HG03439 (cell line): ENCODE data around the gene PPM1E.

ENCODE experiments used
- ATAC-seq: cut with Tn5 transposase; IDR thresholded peaks from one replicate; pipeline ENCODE4 v1.9.1; 2021; ENCODE audit warnings: mild to moderate bottlenecking, moderate library complexity; ENCODE audit not compliant: unreplicated experiment

The PPM1E gene

DNA sequence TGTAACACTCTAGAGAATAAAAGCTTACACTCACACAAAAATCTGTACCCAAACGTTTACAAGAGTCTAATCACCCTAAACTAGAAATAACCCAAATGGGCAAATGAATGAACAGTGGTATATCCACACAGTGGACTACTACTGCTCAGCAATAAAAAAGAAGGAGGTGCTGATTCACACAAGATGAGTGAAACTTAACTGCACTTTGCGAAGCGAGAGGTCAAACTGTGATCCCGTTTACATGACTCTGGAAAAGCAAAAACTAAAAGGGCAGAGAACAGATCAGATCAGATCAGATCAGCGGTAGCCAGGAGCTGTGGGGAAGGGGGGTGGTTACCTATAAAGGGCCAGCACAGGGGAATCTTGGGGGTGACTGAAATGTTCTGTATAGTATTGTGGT lies 237.7 kb downstream of the PPM1E start:
- no peak for ATAC-seq

DNA sequence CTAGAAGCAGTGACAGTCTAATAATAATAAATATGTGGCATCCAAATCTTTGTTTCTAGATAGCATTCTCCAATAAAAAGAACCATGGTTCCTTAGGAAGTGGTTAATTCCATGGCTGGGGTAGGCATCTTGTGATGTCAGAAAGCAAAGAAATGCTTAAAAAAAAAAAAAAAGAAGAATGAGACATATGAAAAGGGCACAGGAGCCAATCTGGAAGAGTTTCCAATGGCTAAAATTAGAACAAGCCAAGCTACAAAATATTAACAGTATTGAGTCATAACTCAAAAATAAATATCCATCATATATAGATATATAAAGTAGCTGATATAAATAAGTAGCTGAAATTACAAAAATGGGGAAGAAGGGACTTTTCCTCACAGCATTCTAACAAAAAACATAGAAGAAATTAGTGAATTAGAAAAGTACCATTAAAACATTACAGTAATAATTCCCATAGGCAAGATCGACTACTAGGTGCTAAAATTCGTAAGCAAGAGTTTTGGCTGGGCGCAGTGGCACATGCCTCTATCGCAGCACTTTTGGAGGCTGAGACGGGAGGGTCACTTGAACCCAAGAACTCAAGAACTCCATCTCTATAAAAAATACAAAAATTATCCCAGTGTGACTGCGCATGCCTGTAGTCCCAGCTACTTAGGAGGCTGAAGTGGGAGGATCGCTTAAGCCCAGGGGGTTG lies 239.7 kb downstream of the PPM1E start:
- no peak for ATAC-seq

- no peak for ATAC-seq
These were observed 241.3 kb downstream of the PPM1E start for GRCh38 chr17:58996968-58997367.

GRCh38 chr17:58997756-58998553 lies 242.3 kb downstream of the PPM1E start:
- ATAC-seq: no peak

- no peak for ATAC-seq
These were observed 243.2 kb downstream of the PPM1E start for GRCh38 chr17:58998871-58999270.

GRCh38 chr17:58999500-58999899 lies 243.8 kb downstream of the PPM1E start:
- ATAC-seq: no peak

DNA sequence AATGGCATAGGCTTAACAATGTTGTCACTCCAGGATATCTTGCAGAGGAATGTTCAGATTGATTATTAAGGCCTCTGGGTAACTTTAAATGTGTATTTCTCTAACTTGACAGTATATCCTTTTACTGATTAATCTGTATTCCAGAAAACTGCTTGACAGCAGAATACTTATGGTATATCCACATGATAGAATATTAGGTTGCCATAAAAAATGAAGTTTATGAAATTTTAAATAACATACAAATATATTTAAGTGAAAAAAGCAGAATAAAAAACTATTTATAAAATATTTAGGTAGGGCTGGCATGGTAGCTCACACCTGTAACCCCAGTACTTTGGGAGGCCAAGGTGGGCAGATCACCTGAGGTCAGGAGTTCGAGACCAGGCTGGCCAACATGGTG lies 244.4 kb downstream of the PPM1E start:
- no peak for ATAC-seq

DNA sequence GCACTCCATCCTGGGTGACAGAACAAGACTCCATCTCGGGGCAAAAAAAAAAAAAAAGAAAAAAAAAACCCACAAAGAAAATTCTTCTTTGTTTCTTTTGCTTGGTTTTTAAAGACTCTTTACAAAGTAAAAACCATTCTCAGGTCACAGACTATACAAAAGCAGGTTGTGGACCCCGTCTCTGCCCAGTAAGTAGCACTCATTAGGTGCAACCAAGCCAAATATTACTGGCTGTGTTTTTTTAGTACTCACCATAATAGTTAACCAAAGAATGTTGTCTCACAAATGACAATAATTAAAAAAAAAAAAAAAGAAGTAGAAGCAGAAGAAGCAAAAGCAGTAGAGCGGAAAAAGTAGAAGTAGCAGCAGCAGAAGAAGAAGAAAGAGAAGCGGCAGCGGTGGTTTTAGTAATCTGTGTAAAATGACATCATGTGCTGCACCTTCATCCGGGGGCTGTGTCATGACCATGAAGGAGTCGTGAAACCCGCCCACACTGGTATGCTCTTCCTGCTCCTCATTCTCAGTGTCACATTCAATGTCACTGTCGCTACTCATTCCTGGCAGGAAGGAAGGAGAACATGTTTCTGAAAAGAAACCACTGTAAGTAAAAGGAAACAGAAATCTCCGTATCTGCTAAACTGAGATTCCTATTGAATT lies 245.6 kb downstream of the PPM1E start:
- peak; percentile 94 for ATAC-seq

- no peak for ATAC-seq
These were observed 246.5 kb downstream of the PPM1E start for GRCh38 chr17:59002126-59002525.

DNA sequence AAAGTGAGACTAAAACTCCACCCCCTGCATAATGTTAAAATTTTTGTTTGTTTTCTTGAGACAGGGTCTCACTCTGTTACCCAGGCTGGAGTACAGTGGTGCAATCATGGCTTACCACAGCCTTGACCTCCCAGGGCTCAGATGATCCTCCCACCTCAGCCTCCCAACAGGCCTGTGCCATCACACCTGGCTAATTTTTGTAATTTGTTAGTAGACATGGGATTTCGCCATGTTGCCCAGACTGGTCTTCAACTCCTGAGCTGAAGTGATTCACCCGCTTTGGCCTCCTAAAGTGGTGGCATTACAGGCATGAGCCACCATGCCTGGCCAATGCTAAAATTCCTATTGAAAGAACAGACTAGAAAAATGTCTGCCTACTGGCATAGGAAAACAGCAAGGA lies 247.2 kb downstream of the PPM1E start:
- ATAC-seq: no peak

DNA sequence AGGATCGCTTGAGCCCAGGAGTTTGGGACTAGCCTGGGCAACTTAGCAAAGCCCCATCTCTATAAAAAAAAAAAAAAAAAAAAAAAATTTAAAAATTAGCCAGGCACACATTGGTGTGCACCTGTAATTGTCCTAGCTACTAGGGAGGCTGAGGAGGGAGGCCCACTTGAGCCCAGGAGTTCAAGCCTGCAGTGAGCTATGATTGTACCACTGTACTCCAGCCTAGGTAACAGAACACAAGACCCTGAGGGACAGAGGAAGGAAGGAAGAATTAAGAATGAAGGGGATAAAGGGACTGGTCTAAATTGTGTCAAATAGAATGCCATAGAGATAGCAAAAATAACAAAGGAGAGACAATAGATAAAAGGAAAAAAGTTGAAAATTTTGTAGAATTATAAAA lies 248.2 kb downstream of the PPM1E start:
- ATAC-seq: no peak

DNA sequence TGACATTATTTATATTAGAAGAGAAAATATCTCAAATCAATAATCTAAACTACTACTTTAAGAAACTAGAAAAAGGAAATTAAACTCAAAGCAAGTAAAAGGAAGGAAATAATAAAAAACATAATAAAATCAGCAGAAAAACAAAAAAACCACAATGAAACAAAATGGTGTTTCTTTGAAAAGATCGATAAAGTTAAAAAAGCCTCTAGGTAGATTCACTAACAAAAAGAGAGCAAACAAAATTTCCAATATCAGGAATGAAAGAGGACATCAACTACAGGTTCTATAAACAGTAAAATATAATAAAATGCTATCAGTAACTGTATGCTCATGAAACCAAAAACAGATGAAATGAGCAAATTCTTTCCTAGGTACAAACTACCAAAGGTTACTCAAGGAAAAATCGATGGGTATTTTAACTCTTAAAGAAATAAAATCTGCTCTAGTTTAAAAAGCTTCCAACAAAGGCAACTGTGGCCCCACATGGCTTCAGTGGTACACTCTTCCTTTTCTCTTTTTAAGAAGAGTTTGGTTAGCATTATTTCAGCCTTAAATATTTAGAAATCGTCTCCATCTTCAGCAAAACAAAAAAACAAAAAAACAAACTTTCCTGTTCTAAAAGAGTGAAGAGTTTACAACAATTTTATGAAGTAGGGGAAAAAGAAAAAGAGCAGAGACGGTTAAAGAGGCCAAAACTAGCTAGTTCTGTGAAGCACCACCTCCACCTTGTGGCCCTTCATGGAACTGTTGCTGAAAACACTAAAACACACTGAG lies 248.9 kb downstream of the PPM1E start:
- ATAC-seq: no peak

DNA sequence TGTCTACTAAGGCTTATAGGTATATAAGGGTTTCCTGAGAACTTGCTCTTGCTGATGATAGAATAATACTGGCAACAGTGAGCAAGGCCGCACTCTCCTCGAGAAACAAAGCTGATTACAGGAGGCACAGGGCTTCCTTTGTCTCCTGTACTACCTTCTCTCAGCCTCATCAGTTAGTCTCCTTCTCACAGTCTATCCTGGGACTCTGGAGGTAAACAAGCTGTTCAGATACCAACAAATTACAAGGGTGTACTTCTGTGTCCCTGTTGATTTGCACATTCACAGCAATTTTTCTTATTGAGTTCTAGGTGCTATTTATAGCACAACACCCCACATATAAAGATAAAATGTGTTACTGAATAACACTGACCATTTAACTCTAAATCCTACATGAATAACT lies 252.3 kb downstream of the PPM1E start:
- no peak for ATAC-seq

- ATAC-seq: no peak
These were observed 253.1 kb downstream of the PPM1E start for GRCh38 chr17:59008737-59009136.

- no peak for ATAC-seq
These were observed 254.4 kb downstream of the PPM1E start for GRCh38 chr17:59010026-59010425.

DNA sequence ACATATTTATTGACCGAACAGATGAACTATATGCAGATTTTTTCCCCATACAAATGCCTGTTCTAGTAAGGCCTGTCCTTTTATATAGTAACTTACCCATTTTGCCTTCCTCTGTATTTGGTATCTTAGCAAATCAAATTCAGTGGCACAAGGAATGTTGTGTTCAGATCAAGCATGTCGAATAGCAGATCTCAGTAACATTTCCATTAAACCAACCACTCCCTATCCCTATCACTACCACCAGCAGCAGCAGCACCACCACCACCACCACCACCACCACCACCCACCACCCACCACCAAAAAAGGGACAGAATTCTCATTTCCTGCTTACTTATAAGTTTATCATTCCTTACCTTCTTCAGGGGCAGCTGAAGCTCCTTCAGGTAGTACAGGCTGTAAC lies 256.3 kb downstream of the PPM1E start:
- no peak for ATAC-seq

- no peak for ATAC-seq
These were observed 262.4 kb downstream of the PPM1E start for GRCh38 chr17:59018019-59018418.

DNA sequence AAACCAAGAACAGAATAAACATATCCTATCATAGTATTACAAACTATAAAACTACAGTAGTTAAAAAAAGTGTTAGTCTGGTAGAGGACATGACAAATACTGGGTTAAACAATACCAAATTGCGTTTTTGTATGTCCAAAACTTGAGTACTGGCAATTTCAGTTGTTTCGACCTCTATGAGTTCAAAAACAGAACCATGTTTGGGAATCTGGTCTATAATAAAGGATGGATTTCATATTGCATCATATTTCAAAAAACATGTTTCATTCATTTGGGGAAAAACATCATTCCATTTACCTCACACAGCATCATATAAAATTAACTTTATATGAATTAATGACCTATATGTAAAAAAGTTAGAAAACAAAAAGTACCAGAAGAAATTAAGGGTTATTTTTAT lies 269.3 kb downstream of the PPM1E start:
- ATAC-seq: no peak

- ATAC-seq: no peak
These were observed 270.7 kb downstream of the PPM1E start for GRCh38 chr17:59026176-59026939.

DNA sequence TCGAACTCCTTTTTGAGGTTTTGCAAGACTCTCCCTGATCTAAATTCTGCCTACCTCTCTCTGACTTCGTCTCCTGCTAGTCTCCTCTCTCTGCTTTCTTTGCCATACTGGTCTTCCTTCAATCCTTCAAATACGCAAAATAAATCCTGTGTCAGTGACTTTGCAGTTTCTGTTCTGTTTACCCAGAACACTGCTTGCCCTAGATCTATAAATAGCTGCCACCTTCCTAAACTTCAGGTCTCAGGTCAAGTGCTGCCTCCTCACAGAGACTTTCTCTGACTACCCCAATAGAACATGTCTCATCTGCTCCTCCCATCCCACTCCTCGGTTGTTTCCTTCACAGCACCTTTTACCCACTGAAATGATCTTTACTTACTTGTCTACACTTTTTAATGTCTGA lies 272.1 kb downstream of the PPM1E start:
- ATAC-seq: no peak

- no peak for ATAC-seq
These were observed 272.7 kb downstream of the PPM1E start for GRCh38 chr17:59028328-59028727.
